ENCODE data around the gene PTPA.

The PTPA gene

GRCh38 chr9:129148463-129149204, 37.4 kb downstream of the PTPA start (continued):
- TF ChIP-seq ZFHX2 (tag by site-specific recombination; conservative IDR thresholded peaks at IDR 0.05), result 0 out of 2 replicates have a peak, but pooled peaks have one; percentile 13
- TF ChIP-seq ZSCAN23 (tag by site-specific recombination; IDR thresholded peaks at IDR 0.05), result no peak
- TF ChIP-seq ZNF704 (tag by site-specific recombination; IDR thresholded peaks at IDR 0.05), result no peak
- no peak for TF ChIP-seq PRDM4 (tag by site-specific recombination; IDR thresholded peaks at IDR 0.05)
- TF ChIP-seq ZNF416 (tag by site-specific recombination; IDR thresholded peaks at IDR 0.05), result no peak
- no peak for TF ChIP-seq ZNF624 (tag by site-specific recombination; IDR thresholded peaks at IDR 0.05)
- TF ChIP-seq SP2 (tag by site-specific recombination; IDR thresholded peaks at IDR 0.05), result peak; percentile 24; the same call in 1 of the 2 replicates

- CTCF ChIA-PET, result interaction anchor here (0.9 to 2.3 kb wide), 3 partner anchors 10 to 475 kb away, joined by 4 to 10 read pairs (median 4); no protein-coding TSS in a partner anchor
- POLR2A ChIA-PET, result interaction anchor here (1.1 to 1.2 kb wide), 2 partner anchors 10 to 25 kb away, joined by 3 to 5 read pairs; no protein-coding TSS in a partner anchor
- H3K9me3 ChIP-seq (ENCODE audit: control insufficient read depth, insufficient read depth, low read depth, low read length), result no peaks in the 10 kb centered on the region
- H3K4me1 ChIP-seq (ENCODE audit: control insufficient read depth, insufficient read depth, low read length), result no peaks in the 10 kb centered on the region
- no peak overlapping the region for H3K27ac ChIP-seq (ENCODE audit: extremely low read depth, low read depth, low read length)
- peaks cover 0 to 17% of the 10 kb centered on the region in 2 experiments; a peak in 2 of 3 replicates for H3K36me3 ChIP-seq (ENCODE audit: control insufficient read depth in 2 of 2, insufficient read depth in 1 of 2, low read length in 2 of 2)
- no peak overlapping the region for H3K4me3 ChIP-seq (ENCODE audit: low read depth, low read length)
- TF ChIP-seq ZNF623 (tag by site-specific recombination; IDR thresholded peaks at IDR 0.05), result no peak
- no peak for TF ChIP-seq SP2 (tag by site-specific recombination; IDR thresholded peaks at IDR 0.05)
- TF ChIP-seq ZXDB (tag by site-specific recombination; IDR thresholded peaks at IDR 0.05), result no peak
- no peak for TF ChIP-seq ZNF426 (tag by site-specific recombination; IDR thresholded peaks at IDR 0.05)
- TF ChIP-seq ZNF555 (tag by site-specific recombination; conservative IDR thresholded peaks at IDR 0.05), result no peak
- TF ChIP-seq ZNF221 (tag by site-specific recombination; IDR thresholded peaks at IDR 0.05; ENCODE audit: borderline replicate concordance), result no peak
- TF ChIP-seq TCF7L2 (IDR thresholded peaks at IDR 0.05; ENCODE audit: borderline replicate concordance, low read depth, low read length), result no peak
- TF ChIP-seq ZNF311 (tag by site-specific recombination; IDR thresholded peaks at IDR 0.05; ENCODE audit: borderline replicate concordance), result no peak
Measured at GRCh38 chr9:129149442-129149841, 38.2 kb downstream of the PTPA start.

GRCh38 chr9:129150122-129150521, 38.9 kb downstream of the PTPA start:
- TF ChIP-seq ZNF423 (tag by site-specific recombination; IDR thresholded peaks at IDR 0.05) (no peak), ZNF701 (tag by site-specific recombination; IDR thresholded peaks at IDR 0.05) (no peak), YY2 (tag by site-specific recombination; IDR thresholded peaks at IDR 0.05) (no peak), ZNF433 (tag by site-specific recombination; IDR thresholded peaks at IDR 0.05; ENCODE audit: low read depth) (no peak), EGR2 (tag by site-specific recombination; IDR thresholded peaks at IDR 0.05; ENCODE audit: low read depth) (0 out of 2 replicates have a peak, but pooled peaks have one; percentile 14)
- Histone ChIP-seq H3K4me1 (ENCODE audit: control insufficient read depth, insufficient read depth, low read length) (no peaks in the 10 kb centered on the region), H3K36me3 (ENCODE audit: control insufficient read depth in 2 of 2, insufficient read depth in 1 of 2, low read length in 2 of 2) (peaks cover 0 to 18% of the 10 kb centered on the region in 2 experiments; a peak in 2 of 3 replicates), H3K9me3 (ENCODE audit: control insufficient read depth, insufficient read depth, low read depth, low read length) (no peaks in the 10 kb centered on the region), H3K4me3 (ENCODE audit: low read depth, low read length) (no peak overlapping the region), H3K27ac (ENCODE audit: extremely low read depth, low read depth, low read length) (no peak overlapping the region)
- POLR2A ChIA-PET, result interaction anchor here (1.1 kb wide), 1 partner anchor 24 kb away, joined by 5 read pairs; no protein-coding TSS in a partner anchor
- CTCF ChIA-PET, result interaction anchor here (1.5 to 2.3 kb wide), 2 partner anchors 11 to 475 kb away, joined by 4 to 10 read pairs; no protein-coding TSS in a partner anchor

All from HEK293 (cell line).